ENCODE measurements around the gene COIL. TPM values are rescaled to one million over a fixed set of nuclear protein-coding genes. Genes with fewer than 3 reads are reported as not detected.

The COIL gene
- total RNA-seq, 2 donors from 2014 or later: 9.2 to 9.4 TPM

DNA sequence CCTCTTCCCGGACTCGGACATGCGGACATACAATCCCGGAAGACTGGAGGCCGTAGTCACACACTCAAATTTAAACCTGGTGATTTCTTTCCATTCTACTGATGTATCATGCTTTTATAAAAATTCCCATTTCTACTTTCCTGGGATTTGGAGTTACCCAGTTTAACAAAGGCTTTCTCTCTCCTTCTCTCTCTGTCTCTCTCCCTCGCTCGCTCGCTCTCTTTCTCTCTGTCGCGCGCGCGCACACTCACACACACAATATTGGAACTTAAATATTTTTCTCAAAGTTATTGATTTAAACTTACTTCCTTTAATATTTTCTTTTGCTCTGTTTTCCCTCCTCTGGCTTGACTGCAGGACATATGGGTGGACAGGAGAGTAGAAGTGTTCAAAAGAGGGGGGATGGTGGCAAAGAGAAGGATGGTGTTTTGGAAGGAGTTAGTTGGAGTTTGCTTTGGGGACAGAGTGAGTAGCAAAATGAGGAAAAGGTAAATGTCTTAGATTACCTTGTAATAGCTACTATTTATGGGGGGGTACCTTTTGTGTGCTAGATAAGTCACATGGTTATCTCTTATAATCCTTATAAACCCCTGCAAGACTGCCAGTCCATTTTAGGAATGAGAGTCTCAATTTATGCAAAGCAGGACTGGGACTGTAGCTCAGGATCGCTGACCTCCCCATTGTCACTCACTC, 46.1 kb downstream of the COIL start:
- intact Hi-C loops (cut with DNase I): no loop called here
- no peak for DNase-seq
- no peak for ATAC-seq

DNA sequence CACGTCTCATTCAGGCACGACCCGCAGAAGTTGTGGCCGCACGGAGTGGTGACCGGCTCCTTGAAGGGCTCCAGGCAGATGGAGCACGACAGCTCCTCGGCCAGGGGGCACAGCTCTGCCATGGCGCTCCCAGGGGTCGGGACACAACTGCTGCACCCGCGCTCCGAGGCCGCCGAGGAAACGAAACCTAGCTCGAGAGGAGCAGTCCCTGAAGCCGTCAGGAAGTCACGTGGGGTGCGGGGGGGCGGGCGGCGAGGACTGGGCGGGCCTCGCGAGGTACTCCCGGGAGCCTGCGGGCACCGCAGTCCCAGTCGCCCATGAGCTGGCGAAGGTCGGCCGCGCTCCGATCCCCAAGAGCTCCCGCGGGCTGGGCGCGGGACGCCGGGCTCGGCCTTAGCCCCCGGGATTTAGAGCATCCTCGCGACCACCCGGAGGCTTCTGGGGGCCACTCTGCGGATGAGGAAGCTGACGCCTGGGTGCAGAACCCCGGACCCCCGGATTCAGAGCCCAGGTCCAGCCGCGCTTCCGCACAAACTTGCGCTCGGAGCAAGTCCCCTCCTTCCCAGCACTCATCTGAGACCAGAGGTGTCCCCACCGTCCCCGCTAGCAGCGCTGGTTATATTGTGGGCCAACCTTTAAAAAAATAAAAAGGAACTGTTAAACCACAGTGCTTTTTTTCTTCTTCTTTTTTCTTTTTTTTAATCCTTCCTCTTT, 46.8 kb downstream of the COIL start, which contains the start of gene TRIM25:
TSS of gene TRIM25 (minus strand) at position 183 of the 714 bp plus-strand sequence. CDS start at position 122, 61 bp downstream.
- ATAC-seq (peak; percentile 95 to 98), DNase-seq (peak; percentile 93)
- intact Hi-C loops (cut with DNase I): no loop called here

DNA sequence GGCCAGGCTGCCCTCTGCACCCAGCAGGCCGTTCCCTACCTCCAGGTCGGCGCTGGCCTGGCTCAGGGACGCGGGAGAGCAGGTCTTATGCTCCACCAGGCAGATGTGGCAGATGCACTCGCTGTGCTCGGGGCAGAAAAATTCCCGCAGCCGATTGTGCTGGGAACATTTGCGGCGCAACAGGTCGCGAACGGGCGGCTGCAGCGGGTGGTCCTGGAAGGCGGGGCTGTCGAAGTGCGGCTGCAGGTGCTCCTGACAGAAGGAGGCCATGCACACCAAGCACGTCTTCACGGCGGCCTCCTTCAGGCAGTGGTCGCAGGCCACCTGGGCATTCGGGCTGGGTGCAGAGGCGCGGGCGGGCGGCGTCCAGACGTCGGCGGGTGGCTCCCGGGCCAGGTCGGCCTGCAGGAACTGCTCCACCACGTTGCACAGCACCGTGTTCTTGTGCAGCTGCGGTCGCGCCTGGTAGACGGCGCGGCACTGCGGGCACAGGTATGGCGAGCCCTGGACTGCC, 47.4 kb downstream of the COIL start:
- intact Hi-C loops (cut with DNase I): no loop called here
- DNase-seq (no peak), ATAC-seq (peak; percentile 44 to 46)

DNA sequence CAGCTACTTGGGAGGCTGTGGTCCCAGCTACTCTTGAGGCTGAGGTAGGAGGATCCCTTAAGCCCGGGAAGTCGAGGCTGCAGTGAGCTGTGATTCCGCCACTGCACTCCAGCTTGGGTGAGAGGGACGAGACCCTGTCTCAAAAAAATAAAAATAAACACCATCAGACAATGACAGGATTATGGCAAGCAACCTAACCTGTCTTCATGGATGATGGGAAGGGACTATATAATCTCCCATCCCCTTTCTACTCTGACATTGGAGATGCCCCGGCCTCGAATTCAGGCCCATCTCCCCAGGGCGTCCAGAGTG, 47.9 kb downstream of the COIL start:
- no peak for DNase-seq
- intact Hi-C loops (cut with DNase I): no loop called here
- no peak for ATAC-seq

DNA sequence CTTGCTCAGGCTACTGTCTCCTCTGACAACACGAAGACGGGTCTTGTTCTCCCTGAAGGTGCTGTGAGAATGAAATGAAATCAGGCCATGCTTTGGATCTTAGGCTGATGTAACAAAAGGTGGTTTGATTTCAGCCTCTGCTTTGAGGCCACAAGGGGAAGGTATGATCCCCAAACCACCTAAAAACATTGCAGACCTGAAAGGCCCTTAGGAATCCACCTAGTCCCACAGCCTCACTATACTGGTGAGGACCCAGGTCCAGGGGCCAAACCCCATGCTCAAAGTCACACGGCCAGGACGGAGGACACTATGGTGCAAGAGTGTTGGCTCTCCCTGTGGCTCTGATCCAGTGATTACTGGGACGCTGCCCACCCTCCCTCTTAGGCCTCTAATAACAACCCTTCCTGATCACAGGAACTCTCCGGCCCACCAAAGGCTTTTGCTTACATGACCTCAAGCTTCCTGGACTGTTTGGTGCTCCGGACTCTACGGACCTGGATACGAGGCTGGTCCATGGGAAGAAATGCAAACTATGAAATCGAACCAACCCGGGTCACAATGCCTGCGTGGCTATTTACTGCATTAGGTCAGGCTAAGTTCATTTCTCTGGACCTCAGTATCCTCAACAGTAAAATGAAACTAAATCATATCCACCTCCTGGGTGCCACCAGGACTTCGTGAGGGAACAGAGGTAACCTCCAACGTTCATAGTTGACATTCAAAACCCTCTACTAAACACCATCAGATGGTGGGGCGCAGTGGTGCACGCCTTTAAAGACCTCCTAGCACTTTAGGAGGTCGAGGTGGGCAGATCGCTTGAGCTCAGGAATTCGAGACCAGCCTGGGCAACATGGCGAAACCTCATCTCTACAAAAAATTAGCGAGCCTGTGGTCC, 48.5 kb downstream of the COIL start:
- intact Hi-C loops (cut with DNase I): no loop called here
- DNase-seq (peak; percentile 71), ATAC-seq (no peak)

DNA sequence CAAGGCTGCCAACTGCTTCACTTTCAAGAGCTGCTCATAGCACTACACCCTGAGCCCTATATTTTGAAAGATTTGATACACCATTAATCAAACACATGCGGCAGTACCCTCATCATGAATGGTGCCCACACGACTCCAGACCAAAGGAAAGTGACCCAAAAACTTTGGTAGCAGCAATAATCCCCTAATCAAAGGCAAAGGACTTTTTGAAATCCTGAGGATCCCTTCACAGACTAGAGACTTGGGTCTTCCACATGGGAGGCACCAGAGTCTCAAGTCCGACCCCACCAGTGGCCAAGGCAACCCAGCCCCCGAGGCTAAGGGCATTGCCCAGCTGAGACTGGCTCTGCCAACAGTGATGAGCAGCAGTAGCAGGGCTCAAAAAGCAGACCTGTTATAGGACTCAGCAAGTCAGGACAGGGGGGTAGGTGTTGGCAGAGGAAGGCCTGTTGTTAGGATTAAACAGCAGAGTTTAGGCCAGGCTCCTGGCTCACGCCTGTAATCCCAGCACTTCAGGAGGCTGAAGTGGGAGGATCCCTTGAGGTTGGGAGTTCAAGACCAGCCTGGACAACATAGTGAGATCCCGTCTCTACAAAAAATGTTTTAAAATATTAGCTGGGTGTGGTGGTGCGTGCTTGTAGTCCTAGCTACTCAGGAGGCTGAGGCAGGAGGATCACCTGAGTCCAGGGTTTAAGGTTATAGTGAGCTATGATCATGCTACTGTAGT, 50.2 kb downstream of the COIL start:
- ATAC-seq (no peak), DNase-seq (no peak)
- intact Hi-C loops (cut with DNase I): no loop called here

DNA sequence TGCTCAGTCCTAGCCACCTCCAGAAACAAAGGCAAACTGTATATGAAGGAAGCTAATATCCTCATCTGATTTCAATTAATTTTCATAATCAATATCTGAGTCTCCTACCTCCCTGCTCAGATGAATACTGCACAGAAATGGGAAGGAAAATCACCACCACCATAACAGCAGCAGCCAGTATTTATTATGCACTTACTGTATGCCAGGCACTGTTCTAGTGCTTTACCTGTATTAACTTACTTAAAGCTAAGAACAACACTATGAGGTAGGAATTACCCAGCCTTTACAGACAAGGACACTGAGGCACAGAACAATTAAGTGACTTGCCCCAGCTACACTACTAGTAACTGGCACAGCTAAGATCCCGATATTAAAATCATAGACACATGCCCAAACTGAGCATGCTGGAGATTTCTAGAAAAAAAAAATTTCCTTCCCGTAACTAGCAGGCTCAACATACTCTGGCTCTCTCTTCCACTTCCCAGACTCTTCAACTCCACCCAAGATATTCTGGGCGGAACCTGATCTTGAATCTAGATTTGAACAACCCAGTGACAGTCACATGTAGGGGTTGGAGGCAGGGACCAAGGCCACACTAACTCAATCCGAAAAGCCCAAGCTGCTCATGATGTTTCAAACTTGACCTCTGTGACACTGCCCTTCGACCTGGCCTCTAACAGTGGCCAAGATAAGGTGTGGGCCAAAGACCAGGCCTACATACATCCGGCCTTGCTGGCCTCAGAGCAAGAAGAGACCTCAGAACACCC, 50.9 kb downstream of the COIL start:
- peak; percentile 61 for DNase-seq
- intact Hi-C loops (cut with DNase I): no loop called here
- peak in 1 of 2 donors; percentile 0 for ATAC-seq

DNA sequence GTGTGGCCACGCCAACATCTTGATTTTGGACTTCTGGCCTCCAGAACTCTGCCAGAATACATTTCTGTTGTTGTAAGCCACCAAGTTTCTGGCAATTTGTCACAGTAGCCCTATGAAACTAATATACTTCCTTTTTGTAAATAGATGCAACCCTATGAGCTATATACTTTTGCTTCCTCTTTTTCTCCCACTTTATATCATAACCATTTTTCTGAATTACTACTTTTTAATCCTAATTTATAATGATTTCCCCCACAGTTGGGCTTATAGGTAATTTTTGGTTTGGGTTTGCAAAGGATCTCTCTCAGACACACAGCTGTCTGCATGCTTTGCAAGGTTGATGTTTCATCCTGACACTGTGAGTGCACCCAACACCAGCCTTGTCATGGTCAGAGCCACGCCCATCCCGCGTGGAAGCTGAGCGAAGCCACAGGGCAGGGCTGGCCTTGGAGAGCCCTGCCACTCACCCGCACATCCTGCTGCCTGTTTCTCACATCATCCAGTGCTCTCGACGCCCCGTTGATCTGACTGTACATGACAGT, 52.8 kb downstream of the COIL start:
- intact Hi-C loops (cut with DNase I): no loop called here
- peak in 1 of 2 donors; percentile 62 for ATAC-seq

DNA sequence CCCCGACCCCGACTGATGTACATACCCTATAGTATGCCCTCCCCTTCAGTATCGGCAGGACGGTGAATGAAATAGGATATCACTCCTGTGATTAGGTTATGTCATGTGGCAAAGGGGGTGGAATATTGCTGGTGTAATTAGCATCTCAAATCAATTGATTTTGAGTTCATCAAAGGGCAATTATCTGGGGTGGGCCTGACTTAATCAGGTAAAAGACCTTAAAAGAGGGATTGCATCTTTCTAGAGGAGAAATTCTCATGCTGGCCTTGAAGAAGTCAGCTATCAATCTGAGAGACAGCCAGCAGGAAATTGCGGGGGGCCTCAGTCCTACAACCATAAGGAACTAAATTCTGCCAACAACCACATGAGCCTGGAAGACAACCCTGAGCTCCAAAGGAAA, 57.3 kb downstream of the COIL start:
- intact Hi-C loops (cut with DNase I): no loop called here
- DNase-seq (no peak), ATAC-seq (no peak)

More for the DNA sequence above, 52.8 kb downstream of the COIL start:
- peak; percentile 64 for DNase-seq

DNA sequence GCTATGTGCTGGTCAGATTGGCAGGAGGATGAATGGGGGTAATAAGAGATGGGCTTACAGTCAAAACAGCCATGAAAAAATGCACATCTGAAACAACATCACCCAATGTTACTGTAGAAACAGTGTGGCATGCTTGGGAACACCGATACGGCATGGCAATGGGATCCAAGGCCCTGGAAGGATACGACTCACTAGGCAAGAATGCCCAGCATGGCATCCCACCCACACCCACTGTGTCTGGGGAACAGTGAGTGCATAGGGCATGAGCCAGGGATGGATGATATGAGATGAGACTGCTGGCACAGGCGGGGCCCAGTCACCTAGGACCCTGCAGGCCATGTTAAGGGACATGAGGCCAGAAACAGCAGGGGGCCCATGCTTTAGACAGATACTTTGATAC, 58.5 kb downstream of the COIL start:
- ATAC-seq (peak in 1 of 2 donors; percentile 28), DNase-seq (no peak)
- intact Hi-C loops (cut with DNase I): no loop called here

DNA sequence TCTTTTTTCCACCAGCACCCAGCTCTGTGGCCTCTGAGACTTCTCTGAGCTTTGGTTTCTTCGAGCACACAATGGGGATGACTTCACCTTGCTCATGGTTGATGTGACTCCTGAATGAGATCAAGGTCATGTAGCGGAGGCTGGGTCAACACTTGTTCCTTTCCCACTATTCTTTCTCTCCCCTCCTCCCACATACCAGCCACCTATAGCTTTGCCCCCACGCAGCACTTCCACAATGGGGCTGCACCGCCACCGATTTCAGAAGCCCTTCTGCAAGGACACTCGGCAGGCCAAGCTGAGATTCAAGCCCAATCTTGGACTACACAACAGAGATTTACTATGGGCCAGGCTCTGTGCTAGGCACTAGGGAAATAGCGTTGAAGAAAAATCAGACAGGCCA, 61.4 kb downstream of the COIL start:
- intact Hi-C loops (cut with DNase I): no loop called here
- ATAC-seq: no peak
- no peak for DNase-seq

DNA sequence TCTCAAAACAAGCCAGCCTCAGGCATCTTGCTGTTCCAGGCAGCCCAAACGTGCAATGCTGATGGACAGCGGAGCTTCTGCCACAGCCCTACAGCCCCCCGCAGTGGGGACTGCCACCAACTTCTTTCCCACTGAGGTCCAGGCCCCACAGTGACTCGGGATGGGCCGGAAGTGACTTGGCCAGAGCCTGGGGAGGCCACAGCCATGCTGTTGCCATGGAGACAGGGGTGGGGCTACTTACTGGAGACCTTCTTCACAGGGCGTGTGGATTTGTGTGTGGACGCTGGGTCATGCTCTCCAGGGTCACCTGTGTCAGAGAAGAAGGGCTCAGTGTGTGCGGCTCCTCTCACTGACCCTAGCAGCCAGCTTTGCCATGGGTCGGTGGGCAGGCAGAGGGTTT, 62.0 kb downstream of the COIL start:
- intact Hi-C loops (cut with DNase I): no loop called here
- peak; percentile 38 for DNase-seq
- ATAC-seq: no peak

DNA sequence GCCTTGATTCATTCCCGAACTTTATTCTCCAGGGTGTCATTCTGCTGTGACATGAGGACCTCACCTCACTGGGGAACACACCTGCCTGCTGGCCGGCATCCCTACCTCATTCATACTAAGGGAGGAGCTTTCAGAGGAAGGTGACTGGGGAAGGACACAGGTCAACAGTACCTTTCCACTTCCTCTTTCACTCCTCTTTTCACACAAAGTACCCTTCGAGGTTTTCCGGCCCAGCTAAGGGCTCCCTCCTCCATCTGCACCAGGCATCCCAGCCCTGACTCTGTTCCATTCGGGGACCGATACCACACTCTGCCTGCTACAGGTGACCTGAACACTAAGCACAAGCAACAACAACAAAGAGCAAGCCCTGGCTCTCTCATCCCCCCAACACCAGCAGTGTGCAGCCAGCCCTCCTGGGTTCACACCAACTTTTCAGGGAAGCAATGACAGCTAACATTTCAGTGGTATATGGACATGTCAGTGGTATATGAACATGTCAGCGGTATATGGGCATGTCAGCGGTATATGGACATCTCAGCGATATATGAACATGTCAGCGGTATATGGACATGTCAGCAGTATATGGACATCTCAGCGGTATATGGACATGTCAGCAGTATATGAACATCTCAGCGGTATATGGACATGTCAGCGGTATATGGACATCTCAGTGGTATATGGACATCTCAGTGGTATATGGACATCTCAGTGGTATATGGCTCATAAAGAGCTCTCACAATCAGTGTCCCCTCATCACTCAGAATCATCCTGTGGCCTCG, 63.0 kb downstream of the COIL start:
- no peak for DNase-seq
- intact Hi-C loops (cut with DNase I): no loop called here
- no peak for ATAC-seq

DNA sequence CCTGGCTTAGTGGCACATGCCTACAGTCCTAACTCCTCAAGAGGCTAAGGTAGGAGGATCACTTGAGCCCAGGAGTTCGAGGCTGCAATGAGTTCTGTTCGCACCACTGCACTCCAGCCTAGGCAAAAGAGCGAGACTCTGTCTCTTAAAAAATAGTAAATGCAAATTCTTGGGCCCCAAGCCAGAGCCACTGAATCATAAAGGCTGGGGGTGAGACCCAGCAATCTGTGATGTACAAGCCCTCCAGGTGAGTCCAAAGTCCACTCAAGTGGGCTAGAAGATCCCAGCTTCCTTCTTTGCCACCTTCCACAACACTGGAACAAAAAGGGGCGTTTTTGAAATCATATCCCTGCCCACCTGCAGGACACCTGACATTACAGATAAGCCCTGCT, 63.9 kb downstream of the COIL start:
- DNase-seq (no peak), ATAC-seq (no peak)
- intact Hi-C loops (cut with DNase I): no loop called here

DNA sequence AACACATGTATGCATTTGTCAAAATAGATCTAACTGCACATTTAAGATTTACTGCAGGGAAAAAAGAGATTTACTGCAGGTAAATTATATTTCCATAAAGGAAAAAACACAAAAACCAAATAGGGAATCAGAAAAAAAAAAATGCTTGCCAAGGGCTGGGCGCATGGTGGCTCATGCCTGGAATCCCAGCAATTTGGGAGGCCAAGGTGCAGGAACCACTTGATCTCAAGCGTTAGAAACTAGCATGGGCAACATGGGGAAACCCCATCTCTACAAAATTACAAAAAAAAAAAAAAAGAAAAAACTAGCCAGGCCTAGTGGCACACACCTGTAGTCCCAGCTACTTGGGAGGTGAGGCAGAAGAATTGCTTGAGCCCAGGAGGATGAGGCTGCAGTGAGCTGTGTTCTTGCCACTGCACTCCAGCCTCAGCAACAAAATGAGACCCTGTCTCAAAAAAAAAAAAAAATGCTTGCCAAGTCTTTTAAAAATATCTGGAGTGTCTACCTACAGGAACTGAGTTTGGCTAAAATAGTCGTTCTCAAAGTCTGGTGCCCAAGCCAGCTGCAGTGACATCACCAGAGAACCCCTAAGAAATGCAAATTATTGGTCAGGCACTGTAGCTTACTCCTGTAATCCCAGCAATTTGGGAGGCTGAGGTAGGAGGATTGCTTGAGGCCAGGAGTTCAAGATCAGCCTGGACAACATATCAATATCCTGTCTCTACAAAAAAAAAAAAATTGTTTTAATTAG, 64.5 kb downstream of the COIL start:
- ATAC-seq: no peak
- DNase-seq: no peak
- intact Hi-C loops (cut with DNase I): no loop called here

DNA sequence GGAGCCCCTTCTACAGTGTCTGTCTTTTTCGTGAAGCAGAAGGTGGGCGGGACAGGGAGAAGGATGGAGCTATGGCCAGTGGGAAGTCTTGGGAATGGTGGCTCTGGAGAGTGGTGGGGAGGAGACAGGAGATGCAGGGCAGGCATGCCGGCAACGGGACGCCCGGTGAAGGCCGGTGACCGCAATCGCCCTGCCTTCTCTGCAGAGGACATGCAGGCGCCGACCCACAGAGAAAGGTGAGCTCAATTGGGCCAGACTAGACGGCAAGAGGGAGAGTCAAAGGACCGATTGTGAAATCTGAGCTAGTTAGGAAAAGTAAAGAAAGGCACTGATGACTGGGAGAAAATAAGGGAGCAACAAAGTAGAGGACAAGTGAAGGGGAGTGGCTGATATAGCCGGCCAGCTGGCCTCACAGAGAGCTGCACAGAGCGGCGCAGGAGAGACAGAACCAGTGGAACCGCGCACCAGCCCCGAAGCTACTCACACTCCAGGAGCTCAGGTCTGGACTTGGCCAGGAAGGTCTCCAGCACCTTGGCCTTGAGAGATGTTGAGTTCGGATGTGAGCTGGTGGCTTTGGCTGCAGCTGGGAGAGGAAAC, 65.9 kb downstream of the COIL start:
- no peak for ATAC-seq
- DNase-seq: no peak
- intact Hi-C loops (cut with DNase I): loop anchor here in 1 of 2 donors (5.0 kb wide), 1 partner anchor 42 kb away; no protein-coding TSS in a partner anchor
